ENCODE data around the gene LAT. TPM values are rescaled to one million over a fixed set of nuclear protein-coding genes. Genes with fewer than 3 reads are reported as not detected.

The LAT gene
- polyA plus RNA-seq, 1 experiment = 6.3 TPM

- no peak for DNase-seq (ENCODE audit: low read depth)
- ChIA-PET CTCF (no interaction called here), POLR2A (no interaction called here)
- H3K27me3 ChIP-seq (ENCODE audit: control insufficient read depth, insufficient read depth, low read length) = no peaks in the 10 kb centered on the region
- peaks cover 46% of the 10 kb centered on the region for H3K36me3 ChIP-seq (ENCODE audit: control insufficient read depth, insufficient read depth, low read length)
- no peak for TF ChIP-seq CTCF (IDR thresholded peaks at IDR 0.05; ENCODE audit: insufficient read depth, low read depth, low read length)
- H3K4me3 ChIP-seq (ENCODE audit: low read depth, low read length) = no peak overlapping the region
Observed at GRCh38 chr16:28986046-28986445, 1.2 kb downstream of the LAT start.

GRCh38 chr16:28986492-28986891 is 1.6 kb downstream of the LAT start:
- TF ChIP-seq CTCF (IDR thresholded peaks at IDR 0.05; ENCODE audit: insufficient read depth, low read depth, low read length) = no peak
- no peak overlapping the region for H3K4me3 ChIP-seq (ENCODE audit: low read depth, low read length)
- DNase-seq (ENCODE audit: low read depth) = no peak
- H3K27me3 ChIP-seq (ENCODE audit: control insufficient read depth, insufficient read depth, low read length) = no peaks in the 10 kb centered on the region
- ChIA-PET POLR2A (no interaction called here), CTCF (no interaction called here)
- peaks cover 43% of the 10 kb centered on the region for H3K36me3 ChIP-seq (ENCODE audit: control insufficient read depth, insufficient read depth, low read length)

GRCh38 chr16:28987170-28987853 is 2.5 kb downstream of the LAT start:
- no peak for DNase-seq (ENCODE audit: low read depth)
- Histone ChIP-seq H3K4me3 (ENCODE audit: low read depth, low read length) (no peak overlapping the region), H3K36me3 (ENCODE audit: control insufficient read depth, insufficient read depth, low read length) (peaks cover 37% of the 10 kb centered on the region), H3K27me3 (ENCODE audit: control insufficient read depth, insufficient read depth, low read length) (no peaks in the 10 kb centered on the region)
- ChIA-PET CTCF (interaction anchor here (0.8 kb wide), 1 partner anchor 14 kb away, joined by 4 read pairs; no protein-coding TSS in a partner anchor), POLR2A (no interaction called here)
- no peak for TF ChIP-seq CTCF (IDR thresholded peaks at IDR 0.05; ENCODE audit: insufficient read depth, low read depth, low read length)

GRCh38 chr16:28989363-28989762 is 4.5 kb downstream of the LAT start:
- Histone ChIP-seq H3K4me3 (ENCODE audit: low read depth, low read length) (no peak overlapping the region), H3K27me3 (ENCODE audit: control insufficient read depth, insufficient read depth, low read length) (no peaks in the 10 kb centered on the region), H3K36me3 (ENCODE audit: control insufficient read depth, insufficient read depth, low read length) (peaks cover 23% of the 10 kb centered on the region)
- CTCF ChIA-PET = no interaction called here
- no peak for DNase-seq (ENCODE audit: low read depth)
- no peak for TF ChIP-seq CTCF (IDR thresholded peaks at IDR 0.05; ENCODE audit: insufficient read depth, low read depth, low read length)
- POLR2A ChIA-PET = no interaction called here

GRCh38 chr16:28990375-28991040 is 5.7 kb downstream of the LAT start:
- Histone ChIP-seq H3K27me3 (ENCODE audit: control insufficient read depth, insufficient read depth, low read length) (no peaks in the 10 kb centered on the region), H3K36me3 (ENCODE audit: control insufficient read depth, insufficient read depth, low read length) (peaks cover 18% of the 10 kb centered on the region), H3K4me3 (ENCODE audit: low read depth, low read length) (no peak overlapping the region)
- no peak for DNase-seq (ENCODE audit: low read depth)
- CTCF ChIA-PET = no interaction called here
- no peak for TF ChIP-seq CTCF (IDR thresholded peaks at IDR 0.05; ENCODE audit: insufficient read depth, low read depth, low read length)
- POLR2A ChIA-PET = no interaction called here
